ENCODE measurements around the gene SPDYE16.
"Not testable (repeated sequence)": the region's sequence is repeated elsewhere in the genome, so short reads cannot be mapped to it uniquely, and the experiment has no call there.

The SPDYE16 gene, protein sequence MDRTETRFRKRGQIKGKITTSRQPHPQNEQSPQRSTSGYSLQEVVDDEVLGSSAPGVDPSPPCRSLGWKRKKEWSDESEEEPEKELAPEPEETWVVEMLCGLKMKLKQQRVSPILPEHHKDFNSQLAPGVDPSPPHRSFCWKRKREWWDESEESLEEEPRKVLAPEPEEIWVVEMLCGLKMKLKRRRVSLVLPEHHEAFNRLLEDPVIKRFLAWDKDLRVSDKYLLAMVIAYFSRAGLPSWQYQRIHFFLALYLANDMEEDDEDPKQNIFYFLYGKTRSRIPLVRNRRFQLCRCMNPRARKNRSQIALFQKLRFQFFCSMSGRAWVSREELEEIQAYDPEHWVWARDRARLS

DNA sequence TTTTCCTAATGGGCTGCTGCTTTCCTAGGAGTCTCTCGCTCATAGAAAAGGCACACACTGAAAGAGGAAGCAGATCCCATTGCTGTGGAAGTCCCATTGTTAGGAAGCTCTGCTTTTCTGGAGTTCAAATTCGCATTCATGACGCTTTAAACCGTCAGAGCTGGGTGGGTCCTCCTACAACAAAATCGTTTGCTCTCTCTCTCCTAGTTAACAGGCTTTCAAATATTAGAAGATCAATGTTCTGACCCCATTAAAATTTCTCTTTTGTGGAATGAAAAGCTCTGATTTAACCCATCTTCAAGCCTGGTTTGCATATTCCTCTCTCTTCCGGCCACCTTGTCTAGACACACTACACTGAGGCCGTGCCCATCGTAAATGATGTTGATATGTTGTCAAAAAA lies at the start of gene SPDYE16:
Gene SPDYE16, minus strand, starts transcription at position 101 of the 400 bp plus-strand sequence. CDS start 1,838 bp downstream, outside the sequence.
- DNase-seq, result not testable (repeated sequence)

DNA sequence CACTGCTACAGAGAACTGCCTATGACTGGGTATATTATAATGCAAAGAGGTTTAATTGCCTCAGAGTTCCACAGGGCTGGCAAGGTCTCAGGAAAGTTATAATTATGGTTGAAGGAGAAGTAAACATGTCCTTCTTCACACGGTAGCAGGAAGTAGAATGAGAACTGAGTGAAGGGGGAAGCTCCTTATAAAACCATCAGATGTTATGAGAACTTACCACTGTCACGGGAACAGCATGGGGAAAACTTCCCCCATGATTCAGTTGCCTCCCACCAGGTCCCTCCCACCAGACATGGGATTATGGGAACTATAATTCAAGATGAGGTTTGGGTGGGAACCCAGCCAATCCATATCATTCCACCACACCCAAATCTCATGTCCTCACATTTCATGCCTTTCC lies 49.6 kb upstream of the SPDYE16 start:
- DNase-seq, result not testable (repeated sequence)

DNA sequence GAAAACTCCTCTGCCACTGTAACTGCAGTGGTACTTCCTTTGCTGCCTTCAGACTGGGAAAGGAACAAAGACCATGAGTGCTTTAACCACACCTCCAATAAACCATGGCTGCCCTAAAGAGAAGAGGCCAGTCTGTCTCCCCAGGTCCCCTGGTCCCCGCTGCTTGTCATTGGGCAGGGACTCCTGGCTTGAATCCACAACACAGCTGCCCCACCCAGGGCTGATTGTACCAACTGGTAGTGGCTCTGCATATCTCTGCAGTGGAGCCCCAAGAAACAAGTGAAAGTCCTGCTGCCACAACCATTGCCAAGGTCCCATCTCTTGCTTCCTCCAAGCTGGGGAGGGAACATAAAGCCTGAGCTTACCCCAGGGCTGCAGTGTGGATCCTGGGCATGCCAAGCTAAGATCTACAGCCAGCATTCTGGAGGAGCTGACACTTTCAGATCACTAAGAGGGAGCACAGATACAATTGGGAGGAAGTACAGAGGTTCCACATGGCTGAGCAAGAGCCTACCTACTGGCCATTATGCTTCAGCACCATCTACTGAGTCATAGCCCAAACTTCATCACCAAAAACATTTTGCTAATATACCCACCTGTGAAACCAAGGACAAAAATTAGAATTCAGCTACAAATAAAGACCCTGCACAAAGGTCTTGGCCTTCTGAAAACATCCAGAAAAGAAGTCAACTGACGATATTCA lies 48.7 kb upstream of the SPDYE16 start:
- DNase-seq, result not testable (repeated sequence)

DNA sequence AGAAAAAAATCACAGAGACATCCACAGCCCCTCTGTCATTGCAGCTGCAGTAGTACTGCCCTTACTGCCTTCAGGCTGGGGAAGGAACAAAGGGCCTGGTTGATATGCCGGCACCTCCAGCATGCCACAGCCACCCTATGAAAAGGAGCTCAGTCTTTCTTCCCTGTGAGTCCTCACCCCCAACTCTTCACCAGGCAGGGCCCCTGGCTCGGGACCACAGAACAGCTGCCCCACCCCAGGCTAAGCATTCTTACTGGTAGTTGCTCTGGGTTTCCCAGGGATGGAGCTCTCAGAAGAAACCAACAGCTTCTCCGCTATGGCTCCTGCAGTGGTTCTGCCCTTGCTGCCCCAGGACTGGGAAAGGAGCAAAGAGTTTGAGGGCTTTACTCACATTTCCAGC lies 47.9 kb upstream of the SPDYE16 start:
- not testable (repeated sequence) for DNase-seq

DNA sequence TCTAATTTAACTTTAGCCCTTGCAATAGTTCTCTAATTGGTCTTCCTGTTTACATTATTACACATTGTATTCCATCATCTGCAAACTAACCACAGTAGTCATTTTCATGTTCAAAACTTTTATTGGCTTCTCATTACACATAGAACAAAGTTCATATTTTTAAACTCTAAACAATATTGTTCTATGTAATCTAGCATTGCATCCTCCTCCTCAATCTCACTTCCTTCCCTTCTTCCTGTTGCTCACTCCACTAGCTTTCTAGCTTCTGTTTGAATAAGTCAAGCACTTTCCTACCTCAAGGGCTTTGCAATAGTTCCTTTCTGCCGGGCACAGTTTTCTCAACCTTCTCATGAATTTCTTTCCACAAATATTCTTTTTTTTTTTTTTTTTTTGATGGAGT lies 45.5 kb upstream of the SPDYE16 start:
- not testable (repeated sequence) for DNase-seq

DNA sequence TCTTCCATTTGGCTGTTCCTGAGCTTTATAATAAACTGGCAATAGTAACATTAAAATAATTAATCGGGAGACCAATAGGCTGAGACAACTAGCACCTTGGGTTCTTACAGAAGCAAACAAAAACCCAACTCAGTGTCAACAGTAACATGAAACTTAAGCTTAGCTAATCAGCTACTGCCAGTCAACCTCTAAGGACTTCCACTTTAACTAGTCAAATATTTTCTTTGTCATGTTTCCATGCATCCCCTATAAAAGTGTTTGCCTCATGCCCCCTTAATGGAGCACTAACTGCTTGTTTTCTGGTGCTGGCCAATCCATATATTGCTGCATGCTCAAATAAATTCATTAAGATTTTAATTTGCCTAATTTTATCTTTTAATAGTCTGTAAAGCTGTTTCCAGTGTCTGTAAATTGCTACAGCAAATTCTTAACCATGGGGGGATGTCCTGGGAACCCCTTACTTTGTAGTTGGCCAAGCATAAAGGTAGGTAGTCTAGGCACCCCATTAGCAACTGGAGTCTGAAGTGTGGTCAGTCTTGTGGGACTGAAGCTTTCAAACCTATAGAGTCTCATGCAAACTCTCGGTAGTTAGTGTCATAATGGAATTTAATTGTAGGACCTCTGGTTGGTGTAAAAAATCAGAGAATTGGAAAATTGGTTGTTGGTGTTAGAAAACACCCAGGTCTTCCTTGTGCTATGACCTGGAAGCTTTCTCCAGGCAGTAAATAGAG lies 43.7 kb upstream of the SPDYE16 start:
- not testable (repeated sequence) for DNase-seq

DNA sequence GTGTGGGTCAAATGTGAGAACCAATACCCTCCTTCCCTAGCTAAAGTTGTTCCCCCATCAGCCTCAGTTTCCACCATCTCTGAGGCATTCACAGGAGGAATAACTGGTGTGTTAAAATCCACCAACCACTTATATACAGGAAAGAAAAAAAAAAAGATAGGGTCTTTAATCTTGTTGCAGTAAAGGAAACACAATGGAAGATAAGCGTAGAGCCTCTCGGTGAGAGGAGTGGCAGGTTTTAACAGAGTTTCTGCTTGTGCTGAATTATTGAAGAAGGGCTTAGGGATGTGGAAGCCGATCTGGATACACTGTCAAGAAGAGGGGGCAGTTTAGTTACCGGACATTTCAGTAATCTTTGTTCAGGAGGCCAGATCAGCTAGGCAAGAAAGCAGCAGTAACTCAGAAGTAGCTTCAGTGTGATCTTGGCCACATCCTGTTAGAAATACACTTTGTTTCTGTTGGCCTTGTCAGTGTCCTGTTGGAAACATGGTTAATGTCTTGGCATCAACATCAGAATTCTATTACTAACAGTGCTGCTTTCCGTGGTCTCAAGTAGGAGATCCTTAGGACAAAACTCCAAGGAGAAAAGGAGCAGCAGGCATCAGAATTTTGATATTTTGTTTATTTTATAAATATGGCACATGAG lies 40.7 kb upstream of the SPDYE16 start:
- not testable (repeated sequence) for DNase-seq

DNA sequence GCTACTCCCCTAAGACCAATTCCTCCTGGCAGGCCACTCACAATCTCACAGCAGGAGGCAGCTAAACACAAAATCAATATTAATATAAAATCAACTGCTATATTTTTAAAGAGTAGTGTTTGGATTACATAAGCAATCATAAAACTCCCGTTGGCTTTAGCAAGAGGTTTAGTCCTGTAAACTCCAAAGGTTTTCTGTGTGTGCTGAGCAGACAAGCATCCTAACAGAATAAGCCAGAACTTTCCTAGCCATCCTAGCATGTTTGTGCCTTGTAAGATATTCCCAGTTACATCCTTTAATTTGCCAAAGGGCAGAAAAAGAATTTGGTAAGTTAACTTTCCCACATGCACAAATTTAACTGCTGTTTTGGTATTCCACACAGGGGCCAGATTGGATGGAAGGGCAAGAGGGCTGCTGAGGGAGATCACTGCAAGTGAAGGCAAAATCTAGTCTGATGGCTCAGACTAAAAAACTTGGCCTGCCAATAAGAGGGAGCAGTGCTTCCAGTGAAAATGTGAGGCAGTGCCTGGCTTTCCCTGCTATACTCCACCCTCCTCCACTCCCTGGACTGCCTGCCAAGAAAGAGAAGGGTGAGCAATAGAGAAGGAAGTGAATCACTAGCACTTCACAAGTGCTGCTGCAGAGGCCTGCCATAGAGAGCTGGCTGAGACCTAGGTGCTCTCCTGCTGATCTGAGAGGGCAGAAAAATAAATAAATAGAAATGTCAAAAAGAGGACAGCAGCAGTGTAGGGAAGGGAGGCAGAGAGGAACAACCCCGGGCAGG lies 39.9 kb upstream of the SPDYE16 start:
- peak; percentile 6 for DNase-seq

DNA sequence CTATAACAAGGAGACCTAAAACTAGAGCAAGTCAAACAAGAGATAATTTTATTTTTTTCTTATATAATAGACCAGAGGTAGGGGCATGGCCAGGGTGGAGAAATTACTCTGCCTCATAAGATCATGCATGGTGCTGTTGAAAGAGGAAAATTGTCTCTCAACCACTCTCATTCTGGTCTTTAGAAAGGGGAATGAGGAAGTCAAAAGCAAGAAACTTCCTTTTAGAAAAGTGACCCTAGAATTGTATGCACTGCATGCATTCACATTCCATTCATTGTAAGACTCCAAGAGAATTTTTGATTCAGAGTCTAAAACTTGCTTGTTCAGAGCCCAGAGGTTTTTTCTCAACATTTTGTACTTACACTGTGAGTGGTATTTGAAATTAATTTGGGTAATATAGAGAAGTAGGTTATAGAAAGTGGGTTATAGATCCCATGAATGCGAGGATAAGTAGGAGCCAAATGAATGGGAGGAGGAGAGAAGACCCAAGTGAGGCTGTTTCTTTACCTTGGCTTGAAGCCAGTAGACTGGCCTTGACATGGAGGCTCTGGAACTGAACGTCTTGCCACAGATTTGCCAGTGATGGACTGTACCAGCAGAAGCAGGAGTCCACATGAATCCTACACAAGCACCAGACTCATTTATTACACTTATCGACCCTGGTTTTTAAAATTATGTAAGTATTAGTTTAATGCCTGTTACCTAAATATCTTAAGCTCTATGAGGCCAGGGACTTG lies 33.0 kb upstream of the SPDYE16 start:
- DNase-seq, result not testable (repeated sequence)

DNA sequence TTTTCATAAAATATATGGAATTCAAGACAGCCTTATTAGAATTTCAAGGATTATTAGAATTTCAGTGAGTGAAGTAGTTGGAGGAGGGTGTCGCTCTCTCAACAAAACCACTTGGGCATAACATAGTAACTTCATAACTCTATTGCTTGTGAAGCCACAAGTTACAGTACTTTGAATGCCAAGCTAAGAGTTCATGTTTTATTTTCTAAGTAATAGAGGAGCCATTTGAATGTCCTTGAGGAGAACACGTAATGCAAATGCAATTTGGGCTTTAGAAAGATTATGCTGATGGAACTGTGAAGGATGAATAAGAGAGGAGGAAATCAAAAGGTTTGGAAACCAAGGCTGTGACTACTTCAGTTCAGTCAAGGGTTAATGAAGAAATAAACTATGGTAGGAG lies 32.3 kb upstream of the SPDYE16 start:
- not testable (repeated sequence) for DNase-seq

DNA sequence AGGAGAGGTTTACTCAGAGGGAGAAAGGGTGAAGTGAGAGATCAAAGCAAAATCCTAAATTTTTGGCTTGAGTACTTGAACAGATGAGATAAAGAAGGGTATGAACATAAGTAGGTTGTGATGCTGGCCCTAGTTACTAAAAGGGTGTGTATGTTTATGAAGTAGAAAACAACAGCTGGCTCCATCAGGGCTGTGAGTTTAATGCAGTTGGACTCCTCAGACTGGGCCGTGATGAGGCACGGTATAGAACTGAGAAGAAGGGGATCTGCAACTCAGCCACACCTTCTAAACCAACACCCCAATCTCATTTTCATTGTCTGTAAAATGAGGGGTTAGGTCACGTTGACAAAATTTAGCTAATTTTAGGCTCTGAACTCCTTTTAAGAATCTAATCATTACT lies 29.2 kb upstream of the SPDYE16 start:
- DNase-seq, result not testable (repeated sequence)

DNA sequence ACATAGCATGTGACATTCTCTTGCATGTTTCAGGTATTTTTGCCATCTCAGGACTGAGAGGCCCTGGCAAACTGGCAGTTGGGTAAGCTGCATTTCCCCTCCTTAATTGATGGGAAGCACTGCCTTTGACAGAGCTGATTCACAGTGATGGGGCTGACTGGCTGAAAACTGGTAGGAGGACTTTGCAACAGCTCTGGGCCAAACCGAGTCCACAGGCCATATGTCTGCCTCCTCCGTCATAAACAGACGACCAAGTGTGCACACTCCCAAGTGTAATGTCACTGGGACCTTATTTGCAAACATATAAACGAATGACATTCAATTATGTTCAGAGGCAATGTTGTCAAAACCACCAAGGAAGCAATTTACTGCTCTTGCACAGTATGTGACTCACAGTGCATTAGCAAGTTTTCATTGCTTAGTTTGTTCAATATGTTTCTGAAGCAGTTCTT lies 27.3 kb upstream of the SPDYE16 start:
- DNase-seq, result not testable (repeated sequence)

DNA sequence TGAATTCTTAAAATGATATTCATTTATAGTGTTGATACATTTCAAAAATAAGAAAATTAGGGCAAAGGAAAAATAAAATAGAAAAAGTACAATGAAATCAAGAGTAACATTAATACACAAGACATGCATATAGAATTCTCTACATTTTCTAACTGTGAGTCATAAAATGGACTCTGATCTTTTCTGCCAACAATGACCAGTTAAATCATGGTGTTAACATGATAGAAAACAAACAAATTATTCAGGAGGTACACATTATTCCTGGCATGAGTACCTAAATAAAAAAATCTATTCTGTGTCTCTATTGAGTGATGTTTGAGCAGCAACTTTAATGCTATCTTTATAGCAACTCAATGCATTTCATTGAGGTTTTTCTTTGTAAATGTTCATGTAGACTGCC lies 25.6 kb upstream of the SPDYE16 start:
- DNase-seq, result not testable (repeated sequence)

DNA sequence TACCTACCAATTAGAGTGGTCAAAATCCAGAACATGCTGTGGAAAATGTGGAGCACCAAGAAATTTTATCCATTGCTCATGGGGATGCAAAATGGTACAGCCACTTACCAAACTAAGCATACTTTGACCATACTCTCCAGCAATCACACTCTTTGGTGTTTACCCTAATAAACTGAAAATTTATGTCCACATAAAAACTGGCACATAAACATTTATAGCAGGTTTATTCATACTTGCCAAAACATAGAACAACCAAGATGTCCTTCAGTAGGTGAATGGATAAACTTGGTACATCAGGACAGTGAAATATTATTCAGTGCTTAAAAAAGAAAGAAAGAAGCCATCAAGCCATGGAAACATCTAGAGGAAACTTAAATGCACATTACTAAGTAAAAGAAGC lies 24.7 kb upstream of the SPDYE16 start:
- DNase-seq, result not testable (repeated sequence)

DNA sequence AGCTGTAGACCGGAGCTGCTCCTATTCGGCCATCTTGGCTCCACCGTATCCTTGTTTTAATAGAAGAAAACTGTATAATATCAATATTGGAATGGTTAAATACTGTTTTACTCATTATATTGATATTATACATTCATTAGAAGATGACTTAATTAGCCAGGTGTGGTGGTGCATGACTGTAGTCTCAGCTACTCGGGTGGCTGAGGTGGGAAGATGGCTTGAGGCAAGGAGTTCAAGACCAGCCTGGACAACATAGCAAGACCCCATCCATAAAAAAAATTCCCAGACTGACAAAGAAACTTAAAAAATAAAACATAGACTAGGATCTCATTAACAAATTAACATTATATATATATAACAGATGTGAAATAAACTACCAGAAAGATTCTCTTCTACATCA lies 24.2 kb upstream of the SPDYE16 start:
- not testable (repeated sequence) for DNase-seq

DNA sequence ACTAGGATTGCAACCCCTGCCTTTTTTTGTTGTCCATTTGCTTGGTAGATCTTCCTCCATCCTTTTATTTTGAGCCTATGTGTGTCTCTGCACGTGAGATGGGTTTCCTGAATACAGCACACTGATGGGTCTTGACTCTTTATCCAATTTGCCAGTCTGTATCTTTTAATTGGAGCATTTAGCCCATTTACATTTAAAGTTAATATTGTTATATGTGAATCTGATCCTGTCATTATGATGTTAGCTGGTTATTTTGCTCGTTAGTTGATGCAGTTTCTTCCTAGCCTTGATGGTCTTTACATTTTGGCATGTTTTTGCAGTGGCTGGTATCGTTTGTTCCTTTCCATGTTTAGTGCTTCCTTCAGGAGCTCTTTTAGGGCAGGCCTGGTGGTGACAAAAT lies 21.9 kb upstream of the SPDYE16 start:
- not testable (repeated sequence) for DNase-seq

DNA sequence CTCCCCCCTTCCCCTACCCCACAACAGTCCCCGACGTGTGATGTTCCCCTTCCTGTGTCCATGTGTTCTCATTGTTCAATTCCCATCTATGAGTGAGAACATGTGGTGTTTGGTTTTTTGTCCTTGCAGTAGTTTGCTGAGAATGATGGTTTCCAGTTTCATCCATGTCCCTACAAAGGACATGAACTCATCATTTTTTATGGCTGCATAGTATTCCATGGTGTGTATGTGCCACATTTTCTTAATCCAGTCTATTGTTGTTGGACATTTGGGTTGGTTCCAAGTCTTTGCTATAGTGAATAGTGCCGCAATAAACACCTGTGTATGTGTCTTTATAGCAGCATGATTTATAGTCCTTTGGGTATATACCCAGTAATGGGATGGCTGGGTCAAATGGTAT lies 18.2 kb upstream of the SPDYE16 start:
- not testable (repeated sequence) for DNase-seq

DNA sequence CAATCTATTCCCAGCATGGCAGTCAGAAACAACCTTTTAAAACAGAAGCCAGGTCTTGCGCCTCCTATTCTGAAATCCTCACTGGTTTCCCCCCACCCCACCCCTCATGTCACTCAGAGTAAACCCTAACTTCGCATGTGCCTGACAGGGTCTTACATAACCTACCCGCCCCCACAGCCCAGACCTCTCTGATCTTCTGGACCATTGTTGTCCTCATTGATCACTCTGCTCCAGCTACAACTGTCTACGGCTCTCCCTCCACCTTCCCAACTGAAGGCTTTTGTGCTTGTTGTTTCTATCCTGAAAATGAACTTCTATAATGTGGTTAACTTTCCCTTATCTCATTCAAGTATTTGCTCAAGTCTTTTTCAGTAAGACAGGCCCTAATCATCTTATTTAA lies 17.1 kb upstream of the SPDYE16 start:
- DNase-seq, result not testable (repeated sequence)

DNA sequence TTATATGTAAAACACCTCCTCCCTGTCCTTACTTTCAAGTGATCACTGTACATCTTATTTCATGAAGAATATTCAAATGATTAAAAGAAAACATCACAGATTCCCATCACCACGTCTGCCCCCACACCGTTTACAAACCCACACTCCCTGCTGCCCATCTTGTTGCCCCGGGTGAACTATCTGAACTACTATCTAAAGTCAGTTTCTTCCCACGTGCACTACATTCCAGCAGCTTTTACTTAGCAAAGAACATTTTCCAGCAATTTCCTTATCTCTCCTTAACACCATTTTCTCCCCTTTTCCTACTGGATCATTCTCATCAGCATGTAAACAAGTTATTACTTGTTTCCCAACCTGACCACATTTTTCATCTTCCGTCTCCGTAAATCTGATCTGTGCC lies 16.6 kb upstream of the SPDYE16 start:
- not testable (repeated sequence) for DNase-seq

DNA sequence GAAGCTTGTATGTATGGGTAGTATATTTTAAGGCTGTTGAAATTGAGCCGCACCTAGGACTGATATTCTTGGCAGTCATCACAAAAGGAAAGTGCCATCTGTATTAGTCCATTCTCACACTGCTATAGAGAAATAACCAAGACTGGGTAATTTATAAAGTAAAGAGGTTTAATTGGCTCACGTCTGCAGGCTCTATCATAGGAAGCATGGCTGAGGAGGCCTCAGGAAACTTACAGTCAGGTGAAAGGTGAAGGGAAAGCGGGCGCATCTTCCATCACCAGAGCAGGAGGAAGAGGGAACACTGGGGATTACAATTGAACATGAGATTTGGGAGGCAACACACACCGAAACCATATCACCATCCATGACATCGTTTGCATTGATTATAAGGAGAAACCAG lies 8.9 kb upstream of the SPDYE16 start:
- not testable (repeated sequence) for DNase-seq

DNA sequence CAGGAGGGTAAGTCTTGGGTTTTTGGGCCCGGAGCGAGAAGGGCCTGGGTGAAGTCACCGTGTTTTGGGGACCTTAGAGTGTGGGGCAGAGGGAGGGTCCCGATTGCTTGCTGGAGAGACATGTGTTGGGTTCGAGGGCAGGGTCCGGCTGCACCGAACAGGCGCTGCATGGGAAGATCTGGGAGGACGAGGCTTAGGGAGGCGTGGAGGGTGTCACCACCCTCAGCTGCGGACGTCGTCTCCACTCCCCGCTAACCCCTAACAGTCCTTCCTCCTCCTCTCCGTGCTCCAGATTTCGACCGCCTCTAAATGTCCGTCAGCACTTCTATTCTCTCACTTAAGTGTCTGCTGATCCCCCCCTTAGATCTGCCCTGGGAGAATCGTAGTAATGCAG lies 6.8 kb upstream of the SPDYE16 start:
- DNase-seq, result not testable (repeated sequence)
